CD4-positive, alpha-beta memory T cell (primary cell): ENCODE results near the gene AHI1. TPM values are rescaled to one million over a fixed set of nuclear protein-coding genes. Genes with fewer than 3 reads are reported as not detected.

Experiments
- CTCF ChIA-PET: fragments of 350-600 bp; sonication (Branson Sonifier 250); formaldehyde crosslinking; loops from one replicate; lab custom pipeline; 2021; ENCODE audit warnings: inconsistent platforms; ENCODE audit not compliant: partially characterized antibody; lab: Charles Lee
- POLR2A ChIA-PET: fragments of 350-600 bp; sonication (Branson Sonifier 250); formaldehyde crosslinking; loops from one replicate; lab custom pipeline; 2021; ENCODE audit not compliant: partially characterized antibody; lab: Charles Lee
- DNase-seq, 5 donors: peaks; one replicate each; pipeline versions ENCODE4 v3.0.0 to v3.0.0-alpha.2; 2020 to 2022; ENCODE audit warnings: mixed read lengths in 1 of 5
- H3K27ac ChIP-seq: one replicate; pipeline ENCODE4 v1.7.0; 2013; ENCODE audit warnings: low read depth, low read length
- H3K27me3 ChIP-seq: 2 replicates; pipeline ENCODE4 v1.7.0; 2013; ENCODE audit warnings: mild to moderate bottlenecking, low read length, moderate library complexity; ENCODE audit not compliant: insufficient read depth
- H3K36me3 ChIP-seq: 2 replicates; pipeline ENCODE4 v1.7.0; 2013; ENCODE audit warnings: mild to moderate bottlenecking, low read length, moderate library complexity; ENCODE audit not compliant: insufficient read depth
- H3K4me1 ChIP-seq: 2 replicates; pipeline ENCODE4 v1.7.0; 2013; ENCODE audit warnings: mild to moderate bottlenecking, low read length, moderate library complexity; ENCODE audit not compliant: insufficient read depth
- H3K4me3 ChIP-seq, 2 donors: one replicate each; pipeline ENCODE4 v1.7.0; 2013; ENCODE audit warnings: low read length in 2 of 2, mild to moderate bottlenecking in 1 of 2
- H3K9me3 ChIP-seq, 2 donors: one replicate each; pipeline ENCODE4 v1.7.0; 2013; ENCODE audit warnings: low read length in 2 of 2, control low read depth in 1 of 2; ENCODE audit not compliant: control insufficient read depth in 1 of 2
- H3K27ac Mint-ChIP-seq, 7 donors: one replicate each; pipeline ENCODE4 v1.8.0; 2020 to 2021; ENCODE audit warnings: mixed read lengths in 7 of 7, mild to moderate bottlenecking in 6 of 7, inconsistent platforms in 3 of 7, moderate library complexity in 3 of 7
- H3K27me3 Mint-ChIP-seq, 2 donors: one replicate each; pipeline ENCODE4 v1.8.0; 2020 to 2021; ENCODE audit warnings: mixed read lengths in 2 of 2
- H3K36me3 Mint-ChIP-seq, 2 donors: one replicate each; pipeline ENCODE4 v1.8.0; 2020 to 2021; ENCODE audit warnings: mixed read lengths in 2 of 2, inconsistent platforms in 1 of 2, mild to moderate bottlenecking in 1 of 2
- H3K4me1 Mint-ChIP-seq, 4 donors: one replicate each; pipeline ENCODE4 v1.8.0; 2020 to 2021; ENCODE audit warnings: mixed read lengths in 4 of 4, mild to moderate bottlenecking in 1 of 4
- H3K4me3 Mint-ChIP-seq, 8 donors: one replicate each; pipeline ENCODE4 v1.8.0; 2020 to 2021; ENCODE audit warnings: mixed read lengths in 8 of 8, mild to moderate bottlenecking in 7 of 8, moderate library complexity in 6 of 8, inconsistent platforms in 3 of 8
- H3K9me3 Mint-ChIP-seq, 8 donors: one replicate each; pipeline ENCODE4 v1.8.0; 2020 to 2021; ENCODE audit warnings: mixed read lengths in 8 of 8, mild to moderate bottlenecking in 5 of 8, inconsistent platforms in 3 of 8, moderate library complexity in 1 of 8
- intact Hi-C: fragments of 100-400 bp; cut with micrococcal nuclease; formaldehyde crosslinking; loops from one replicate; pipeline ENCODE4 v1.15.1; 2023
- polyA plus RNA-seq, 2 donors: library from polyadenylated mRNA; unstranded; fragments of 300-500 nt; fragmentation: Illumina TruSeq; gene quantifications; one replicate each; pipeline ENCODE4 v1.2.3, GENCODE V29; 2021
- total RNA-seq, 2 experiments: library from RNA; stranded (reverse); gene quantifications; one replicate each; pipeline ENCODE4 v1.2.3, GENCODE V29; 2021

AHI1 gene
- total and polyA plus RNA-seq, 4 experiments from 2014 or later, result 0.59 to 12.8 (median 9.2) TPM

DNA sequence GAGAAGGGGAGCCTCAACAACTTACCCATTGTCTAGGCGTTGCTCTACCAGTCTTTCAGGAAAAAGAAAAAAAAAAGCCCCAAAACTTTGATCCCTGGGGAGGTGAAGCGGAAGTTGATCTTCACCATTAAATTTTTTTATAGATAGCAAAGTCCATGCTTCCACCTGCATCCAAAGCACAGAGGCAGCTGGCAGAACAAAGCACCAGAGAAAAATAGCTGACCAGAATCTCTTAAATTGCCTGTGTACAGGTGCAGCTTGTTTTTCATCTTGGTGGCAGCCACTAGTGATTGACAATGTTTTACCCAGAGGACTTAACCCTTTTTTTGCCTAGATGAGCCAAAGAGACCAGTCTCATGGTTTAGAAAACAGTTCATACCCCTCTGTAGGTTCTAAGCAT lies 230.5 kb downstream of the AHI1 start:
- intact Hi-C loops, result no loop called here
- H3K4me3 ChIP-seq, result no peak overlapping the region
- H3K27me3 ChIP-seq, result no peaks in the 10 kb centered on the region
- Mint-ChIP-seq H3K9me3 (no peaks in the 10 kb centered on the region), H3K36me3 (no peaks in the 10 kb centered on the region), H3K27me3 (no peaks in the 10 kb centered on the region), H3K4me1 (no peaks in the 10 kb centered on the region), H3K4me3 (no peak overlapping the region), H3K27ac (no peak overlapping the region)
- H3K4me1 ChIP-seq, result no peaks in the 10 kb centered on the region
- no peak overlapping the region for H3K27ac ChIP-seq
- H3K9me3 ChIP-seq, result no peaks in the 10 kb centered on the region
- DNase-seq, result no peak
- ChIA-PET POLR2A (no interaction called here), CTCF (no interaction called here)
- no peaks in the 10 kb centered on the region for H3K36me3 ChIP-seq

DNA sequence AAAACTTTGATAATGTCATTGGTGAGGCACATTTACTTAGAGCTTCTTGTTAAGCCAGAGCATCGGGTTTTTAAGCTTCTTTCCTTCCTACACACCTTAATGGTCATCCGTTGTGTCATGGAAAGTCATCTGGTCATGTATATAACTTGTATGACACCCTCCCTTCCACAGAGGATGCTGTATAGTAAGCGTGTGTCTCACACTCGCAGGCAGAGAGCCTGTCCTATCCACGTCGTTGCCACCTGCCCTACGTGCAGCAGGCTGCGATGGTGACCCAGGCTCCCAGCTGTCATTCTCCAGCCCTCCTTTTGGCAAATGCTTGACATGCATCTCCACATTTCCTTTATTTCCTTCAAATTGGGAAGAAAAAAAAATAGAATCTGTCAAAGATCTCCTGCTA lies 230.9 kb downstream of the AHI1 start:
- intact Hi-C loops, result no loop called here
- H3K27me3 ChIP-seq, result no peaks in the 10 kb centered on the region
- H3K36me3 ChIP-seq, result no peaks in the 10 kb centered on the region
- no peaks in the 10 kb centered on the region for H3K9me3 ChIP-seq
- no peaks in the 10 kb centered on the region for H3K4me1 ChIP-seq
- H3K4me3 ChIP-seq, result no peak overlapping the region
- no peak overlapping the region for H3K4me3 Mint-ChIP-seq
- H3K27me3 Mint-ChIP-seq, result no peaks in the 10 kb centered on the region
- no peaks in the 10 kb centered on the region for H3K9me3 Mint-ChIP-seq
- ChIA-PET POLR2A (no interaction called here), CTCF (no interaction called here)
- no peaks in the 10 kb centered on the region for H3K36me3 Mint-ChIP-seq
- H3K27ac ChIP-seq, result no peak overlapping the region
- no peak overlapping the region for H3K27ac Mint-ChIP-seq
- no peaks in the 10 kb centered on the region for H3K4me1 Mint-ChIP-seq
- no peak for DNase-seq

DNA sequence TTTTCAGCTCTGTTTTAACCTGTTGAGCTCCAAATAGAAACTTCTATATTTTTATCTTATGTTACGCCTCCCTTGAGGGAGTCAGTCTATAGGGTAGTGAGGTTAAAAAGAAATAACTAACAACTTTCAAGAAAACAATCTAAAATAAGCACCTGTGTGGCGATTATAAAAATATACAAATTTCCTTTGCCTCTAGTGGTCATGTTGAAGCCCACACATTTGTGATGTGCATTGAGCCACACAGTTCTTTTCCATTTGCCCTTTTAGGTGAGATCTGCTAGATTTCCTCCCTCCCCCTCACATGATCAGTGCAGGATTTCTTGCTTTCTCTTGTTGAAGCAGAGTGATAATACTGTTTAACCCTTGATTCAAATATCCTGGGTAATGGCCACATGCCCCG lies 232.3 kb downstream of the AHI1 start:
- ChIA-PET CTCF (no interaction called here), POLR2A (no interaction called here)
- Histone ChIP-seq H3K4me3 (no peak overlapping the region), H3K4me1 (no peaks in the 10 kb centered on the region), H3K27me3 (no peaks in the 10 kb centered on the region), H3K27ac (no peak overlapping the region), H3K36me3 (no peaks in the 10 kb centered on the region), H3K9me3 (no peaks in the 10 kb centered on the region)
- H3K27ac Mint-ChIP-seq, result no peak overlapping the region
- no peaks in the 10 kb centered on the region for H3K27me3 Mint-ChIP-seq
- DNase-seq, result no peak
- no peak overlapping the region for H3K4me3 Mint-ChIP-seq
- no peaks in the 10 kb centered on the region for H3K36me3 Mint-ChIP-seq
- no peaks in the 10 kb centered on the region for H3K9me3 Mint-ChIP-seq
- intact Hi-C loops, result no loop called here
- H3K4me1 Mint-ChIP-seq, result no peaks in the 10 kb centered on the region

DNA sequence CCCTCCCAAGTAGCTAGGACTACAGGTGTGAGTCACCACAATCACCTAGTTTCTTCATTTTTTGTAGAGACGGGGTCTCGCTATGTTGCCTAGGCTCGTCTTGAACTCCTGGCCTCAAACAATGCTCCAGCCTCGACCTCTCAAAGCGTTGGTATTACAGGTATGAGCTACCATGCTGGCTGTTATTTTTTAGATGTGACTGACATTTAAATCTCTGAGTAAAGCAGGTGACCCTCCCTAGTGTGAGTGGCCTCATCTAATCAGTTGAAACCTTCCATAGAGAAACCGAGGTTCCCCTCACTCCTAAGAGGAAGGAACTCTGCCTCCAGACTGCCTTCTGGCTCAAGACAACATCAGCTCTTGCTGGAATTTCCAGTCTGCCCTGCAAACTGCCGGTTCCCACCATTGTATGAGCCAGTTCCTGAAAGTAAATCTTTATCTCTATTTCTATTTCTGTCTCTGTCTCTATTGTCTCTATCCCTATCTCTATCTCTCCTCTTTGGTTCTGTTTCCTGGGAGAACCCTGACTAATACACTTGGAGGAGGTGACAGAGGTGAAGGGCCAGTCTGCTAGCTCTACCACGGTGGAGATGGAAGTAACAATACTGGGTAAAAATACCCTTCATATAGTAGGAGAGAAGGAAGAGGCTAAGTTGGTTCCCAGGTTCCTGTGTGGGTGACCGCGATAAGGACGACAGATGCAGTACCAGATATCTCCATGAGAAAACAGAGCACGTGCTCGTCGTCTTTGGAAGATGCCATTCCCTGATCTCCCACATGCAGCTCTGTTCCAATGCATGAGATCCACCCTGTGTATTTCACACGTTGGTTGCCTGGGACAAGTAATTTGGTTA lies 235.4 kb downstream of the AHI1 start:
- no peak overlapping the region for H3K27ac Mint-ChIP-seq
- POLR2A ChIA-PET, result no interaction called here
- H3K4me1 Mint-ChIP-seq, result no peaks in the 10 kb centered on the region
- Histone ChIP-seq H3K27ac (no peak overlapping the region), H3K36me3 (no peaks in the 10 kb centered on the region), H3K4me3 (no peak overlapping the region), H3K27me3 (no peaks in the 10 kb centered on the region), H3K9me3 (no peaks in the 10 kb centered on the region), H3K4me1 (no peaks in the 10 kb centered on the region)
- CTCF ChIA-PET, result interaction anchor here (0.8 kb wide), 1 partner anchor 13 kb away, joined by 3 read pairs; no protein-coding TSS in a partner anchor
- no peak overlapping the region for H3K4me3 Mint-ChIP-seq
- intact Hi-C loops, result no loop called here
- no peak for DNase-seq
- H3K9me3 Mint-ChIP-seq, result no peaks in the 10 kb centered on the region
- H3K27me3 Mint-ChIP-seq, result peaks cover 0 to 5% of the 10 kb centered on the region in 2 donors
- no peaks in the 10 kb centered on the region for H3K36me3 Mint-ChIP-seq

DNA sequence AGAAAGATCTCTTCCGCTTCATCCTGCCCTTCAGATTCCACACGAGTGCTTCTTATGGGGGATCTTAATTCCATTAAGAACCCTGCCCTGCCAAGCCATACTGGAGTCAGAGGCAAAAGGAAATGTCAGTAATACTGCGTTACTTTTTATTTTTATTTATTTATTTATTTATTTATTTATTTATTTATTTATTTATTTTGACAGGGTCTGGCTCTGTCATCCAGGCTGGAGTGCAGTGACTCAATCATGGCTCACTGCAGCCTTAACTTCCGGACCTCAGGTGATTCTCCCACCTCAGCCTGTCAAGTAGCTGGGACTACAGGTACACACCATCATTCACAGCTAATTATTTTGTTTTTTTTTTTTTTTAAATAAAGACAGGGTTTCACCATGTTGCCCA lies 236.9 kb downstream of the AHI1 start:
- no peaks in the 10 kb centered on the region for H3K36me3 Mint-ChIP-seq
- H3K4me1 Mint-ChIP-seq, result no peaks in the 10 kb centered on the region
- Histone ChIP-seq H3K27ac (no peak overlapping the region), H3K27me3 (no peaks in the 10 kb centered on the region), H3K9me3 (no peaks in the 10 kb centered on the region), H3K36me3 (no peaks in the 10 kb centered on the region), H3K4me3 (no peak overlapping the region), H3K4me1 (no peaks in the 10 kb centered on the region)
- ChIA-PET CTCF (no interaction called here), POLR2A (no interaction called here)
- intact Hi-C loops, result no loop called here
- no peaks in the 10 kb centered on the region for H3K9me3 Mint-ChIP-seq
- peaks cover 0 to 7% of the 10 kb centered on the region in 2 donors for H3K27me3 Mint-ChIP-seq
- DNase-seq, result no peak
- H3K4me3 Mint-ChIP-seq, result no peak overlapping the region
- no peak overlapping the region for H3K27ac Mint-ChIP-seq

DNA sequence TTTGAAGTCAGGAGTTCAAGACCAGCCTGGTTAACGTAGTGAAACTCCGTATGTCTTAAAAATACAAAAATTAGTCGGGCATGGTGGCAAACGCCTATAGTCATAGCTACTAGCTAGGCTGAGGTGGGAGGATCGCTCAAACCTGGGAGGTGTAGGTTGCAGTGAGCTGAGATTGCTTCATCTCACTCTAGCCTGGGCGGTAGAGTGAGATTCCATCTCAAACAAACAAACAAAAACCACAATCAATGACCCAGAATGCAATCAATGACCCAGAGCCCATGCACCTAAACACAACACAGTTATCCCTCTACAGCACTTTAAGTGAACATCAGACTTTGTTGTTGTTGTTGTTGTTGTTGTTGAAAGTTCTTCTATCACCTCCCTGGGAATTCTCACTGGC lies 238.6 kb downstream of the AHI1 start:
- no peak overlapping the region for H3K27ac Mint-ChIP-seq
- ChIA-PET CTCF (no interaction called here), POLR2A (no interaction called here)
- no peak overlapping the region for H3K4me3 Mint-ChIP-seq
- Histone ChIP-seq H3K9me3 (no peaks in the 10 kb centered on the region), H3K27me3 (no peaks in the 10 kb centered on the region), H3K27ac (no peak overlapping the region), H3K4me3 (no peak overlapping the region), H3K4me1 (no peaks in the 10 kb centered on the region), H3K36me3 (no peaks in the 10 kb centered on the region)
- H3K36me3 Mint-ChIP-seq, result no peaks in the 10 kb centered on the region
- no peaks in the 10 kb centered on the region for H3K9me3 Mint-ChIP-seq
- intact Hi-C loops, result no loop called here
- H3K27me3 Mint-ChIP-seq, result peaks cover 0 to 7% of the 10 kb centered on the region in 2 donors
- no peaks in the 10 kb centered on the region for H3K4me1 Mint-ChIP-seq
- no peak for DNase-seq

DNA sequence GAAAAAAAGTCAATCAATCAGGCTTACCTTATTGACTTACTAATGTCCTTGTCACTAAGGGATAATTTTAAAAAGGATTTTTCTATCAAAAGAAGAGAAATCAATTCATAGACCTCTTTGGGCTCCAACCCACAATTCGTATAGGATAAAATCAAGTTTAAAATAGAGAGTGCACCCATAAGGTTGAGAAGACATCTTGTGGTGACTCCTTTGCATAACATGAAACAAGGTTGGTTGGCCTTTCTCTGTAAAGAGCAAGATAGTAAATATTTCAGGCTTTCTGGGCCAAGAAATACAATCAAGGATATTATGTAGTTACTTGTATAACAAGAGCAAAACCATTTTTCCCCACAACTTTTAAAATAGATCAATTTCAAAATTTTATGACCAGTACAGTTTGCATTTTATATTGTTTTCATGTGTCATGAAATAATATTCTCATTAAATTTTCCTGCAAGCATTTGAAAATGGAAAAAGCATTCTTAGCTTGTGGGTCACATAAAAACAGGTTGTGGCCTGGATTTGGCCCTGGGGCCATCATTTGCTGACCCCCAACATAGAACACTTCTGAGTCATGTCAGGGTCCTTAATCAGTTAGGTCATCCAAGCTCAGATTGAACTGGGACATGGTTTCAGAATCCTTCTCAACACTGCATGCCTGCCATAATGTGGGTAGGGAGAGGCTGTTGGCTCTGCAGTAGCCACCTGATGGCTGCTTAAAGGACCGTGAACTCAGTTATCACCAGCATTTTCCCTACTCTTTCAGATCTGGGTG lies 239.7 kb downstream of the AHI1 start:
- Histone ChIP-seq H3K27ac (no peak overlapping the region), H3K4me1 (no peaks in the 10 kb centered on the region), H3K27me3 (no peaks in the 10 kb centered on the region), H3K9me3 (no peaks in the 10 kb centered on the region), H3K36me3 (no peaks in the 10 kb centered on the region), H3K4me3 (no peak overlapping the region)
- H3K27me3 Mint-ChIP-seq, result peaks cover 0 to 7% of the 10 kb centered on the region in 2 donors
- no peak overlapping the region for H3K27ac Mint-ChIP-seq
- ChIA-PET CTCF (interaction anchor here (0.7 to 1.3 kb wide), 2 partner anchors 43 to 192 kb away, joined by 3 read pairs; no protein-coding TSS in a partner anchor), POLR2A (no interaction called here)
- DNase-seq, result no peak
- no peaks in the 10 kb centered on the region for H3K36me3 Mint-ChIP-seq
- no peak overlapping the region for H3K4me3 Mint-ChIP-seq
- no peaks in the 10 kb centered on the region for H3K9me3 Mint-ChIP-seq
- H3K4me1 Mint-ChIP-seq, result no peaks in the 10 kb centered on the region
- intact Hi-C loops, result loop anchor here (1.0 kb wide), 1 partner anchor 113 kb away; no protein-coding TSS in a partner anchor
